Measurements from ENCODE around the gene SLC38A3. TPM values are rescaled to one million over a fixed set of nuclear protein-coding genes. Genes with fewer than 3 reads are reported as not detected.

SLC38A3 gene
- total and polyA plus RNA-seq, 9 of the 15 experiments (the other 6 are each of a cell fraction or from before 2014, with no cell fraction given): 0.09 to 0.38 (median 0.16) TPM; not detected in 6

DNA sequence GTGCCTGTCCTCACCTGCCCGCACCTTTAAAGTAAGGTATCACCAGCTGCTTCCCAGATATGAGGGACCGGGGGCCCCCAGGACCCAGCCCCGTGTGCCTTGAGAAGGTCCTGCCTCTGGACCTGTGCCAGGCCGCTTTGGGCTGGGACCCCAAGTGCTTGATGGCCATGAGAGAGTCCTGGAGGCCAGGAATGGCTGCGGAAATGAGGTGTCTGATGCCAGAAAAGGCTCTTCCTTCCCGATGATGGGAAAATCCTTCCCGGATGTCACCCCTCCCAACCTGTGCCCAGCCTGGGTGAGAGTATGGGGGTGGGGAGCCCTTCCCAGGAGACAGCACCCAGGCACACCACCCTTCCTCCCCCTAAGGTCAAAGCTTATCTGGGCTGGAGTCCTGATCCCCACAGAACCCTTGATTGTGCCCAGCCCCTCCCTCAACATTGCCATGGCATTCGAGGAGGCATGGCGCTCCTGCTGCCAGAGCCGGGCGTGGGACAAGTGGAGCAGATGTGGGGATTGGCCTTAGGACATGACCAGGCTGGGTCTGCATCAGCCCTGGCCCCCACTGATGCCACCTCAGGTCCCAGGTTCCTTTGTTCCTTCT, 35.7 kb upstream of the SLC38A3 start (continued):
- TF ChIP-seq AFF4 (CRISPR knock-in tag; IDR thresholded peaks at IDR 0.05): no peak
- TF ChIP-seq USF2 (CRISPR knock-in tag; IDR thresholded peaks at IDR 0.05): no peak
- no peak for TF ChIP-seq ZNF280B (CRISPR knock-in tag; IDR thresholded peaks at IDR 0.05)
- TF ChIP-seq, protein P1, sequence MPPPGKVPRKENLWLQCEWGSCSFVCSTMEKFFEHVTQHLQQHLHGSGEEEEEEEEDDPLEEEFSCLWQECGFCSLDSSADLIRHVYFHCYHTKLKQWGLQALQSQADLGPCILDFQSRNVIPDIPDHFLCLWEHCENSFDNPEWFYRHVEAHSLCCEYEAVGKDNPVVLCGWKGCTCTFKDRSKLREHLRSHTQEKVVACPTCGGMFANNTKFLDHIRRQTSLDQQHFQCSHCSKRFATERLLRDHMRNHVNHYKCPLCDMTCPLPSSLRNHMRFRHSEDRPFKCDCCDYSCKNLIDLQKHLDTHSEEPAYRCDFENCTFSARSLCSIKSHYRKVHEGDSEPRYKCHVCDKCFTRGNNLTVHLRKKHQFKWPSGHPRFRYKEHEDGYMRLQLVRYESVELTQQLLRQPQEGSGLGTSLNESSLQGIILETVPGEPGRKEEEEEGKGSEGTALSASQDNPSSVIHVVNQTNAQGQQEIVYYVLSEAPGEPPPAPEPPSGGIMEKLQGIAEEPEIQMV (tag; conservative IDR thresholded peaks at IDR 0.05; ENCODE audit: low read depth): no peak
- TF ChIP-seq SMARCA4 (IDR thresholded peaks at IDR 0.05): no peak
- TF ChIP-seq ZNF407 (IDR thresholded peaks at IDR 0.05; ENCODE audit: low read depth): no peak
- TF ChIP-seq NR1H2 (CRISPR knock-in tag; IDR thresholded peaks at IDR 0.05): no peak

Data from K562 (cell line).